ENCODE data around the gene SRSF4. TPM values are rescaled to one million over a fixed set of nuclear protein-coding genes. Genes with fewer than 3 reads are reported as not detected.

The SRSF4 gene
- total and polyA plus RNA-seq, 10 of the 15 experiments (the other 5 are each of a cell fraction or from before 2014, with no cell fraction given), result 17.2 to 107 (median 78.6) TPM

GRCh38 chr1:29230553-29231378 lies 49.1 kb upstream of the SRSF4 start, which contains the start of gene MECR (continued):
- TF ChIP-seq MLLT1 (IDR thresholded peaks at IDR 0.05) (no peak), EED (IDR thresholded peaks at IDR 0.05; ENCODE audit: low read depth) (no peak), ATF7 (IDR thresholded peaks at IDR 0.05; ENCODE audit: low read depth) (peak; percentile 62; the same call in 1 of the 2 replicates), BMI1 (IDR thresholded peaks at IDR 0.05; ENCODE audit: borderline replicate concordance) (no peak), ZSCAN29 (IDR thresholded peaks at IDR 0.05) (no peak), GATAD2B (conservative IDR thresholded peaks at IDR 0.05; ENCODE audit: low read depth) (no peak; the same call in 1 of the 2 replicates), RAD21 (IDR thresholded peaks at IDR 0.05; ENCODE audit: insufficient read depth, low read depth, low read length) (no peak), CREM (IDR thresholded peaks at IDR 0.05; ENCODE audit: low read depth) (peak; percentile 99), NFXL1 (IDR thresholded peaks at IDR 0.05; ENCODE audit: borderline replicate concordance) (no peak), CHD2 (IDR thresholded peaks at IDR 0.05; ENCODE audit: borderline replicate concordance, low read depth, low read length) (peak; percentile 68; the same call in 1 of the 2 replicates), ELK1 (IDR thresholded peaks at IDR 0.05; ENCODE audit: low read depth, low read length) (no peak)

Measured in GM12878 (cell line).